HG03280 (cell line): ENCODE data around the gene BTN3A1.
"Not testable (repeated sequence)": the region's sequence is repeated elsewhere in the genome, so short reads cannot be mapped to it uniquely, and the experiment has no call there.

Source experiments
- ATAC-seq: cut with Tn5 transposase; IDR thresholded peaks from one replicate; pipeline ENCODE4 v1.9.1; 2021; ENCODE audit warnings: mild to moderate bottlenecking, moderate library complexity; ENCODE audit not compliant: unreplicated experiment

Gene BTN3A1

DNA sequence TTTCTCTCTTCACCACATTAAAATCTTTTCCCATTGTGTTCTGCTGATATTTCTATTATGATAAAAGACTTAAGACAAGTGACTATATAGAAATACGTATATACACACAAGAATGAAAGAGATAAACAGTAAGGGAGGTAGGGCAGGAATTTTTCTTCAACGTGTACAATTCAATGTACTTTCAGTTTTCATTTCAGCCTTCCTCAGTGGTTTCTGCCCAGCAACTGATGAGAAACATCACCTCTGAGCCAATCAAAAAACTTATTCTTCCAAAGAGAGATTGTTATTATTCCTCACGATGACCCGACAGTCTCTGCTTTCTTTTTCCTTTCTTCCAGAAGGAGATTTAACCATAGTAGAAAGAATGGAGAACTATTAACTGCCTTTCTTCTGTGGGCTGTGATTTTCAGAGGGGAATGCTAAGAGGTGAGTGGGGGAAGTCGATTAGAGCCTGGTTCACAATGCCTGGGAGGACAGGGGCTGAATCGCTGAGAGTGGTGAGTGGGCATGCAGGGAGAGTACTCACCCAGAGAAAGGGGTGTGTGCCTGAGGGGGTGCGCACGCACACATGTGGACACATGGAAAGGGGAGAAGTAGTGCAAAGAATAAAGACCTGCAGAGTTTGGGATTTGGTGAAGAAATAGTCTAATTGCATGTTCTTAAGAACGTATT, at the start of gene BTN3A1:
Gene BTN3A1 (plus strand): TSS at position 289 of the 672 bp plus-strand sequence. CDS start 3,289 bp downstream, outside the sequence.
- ATAC-seq, result peak; percentile 84

DNA sequence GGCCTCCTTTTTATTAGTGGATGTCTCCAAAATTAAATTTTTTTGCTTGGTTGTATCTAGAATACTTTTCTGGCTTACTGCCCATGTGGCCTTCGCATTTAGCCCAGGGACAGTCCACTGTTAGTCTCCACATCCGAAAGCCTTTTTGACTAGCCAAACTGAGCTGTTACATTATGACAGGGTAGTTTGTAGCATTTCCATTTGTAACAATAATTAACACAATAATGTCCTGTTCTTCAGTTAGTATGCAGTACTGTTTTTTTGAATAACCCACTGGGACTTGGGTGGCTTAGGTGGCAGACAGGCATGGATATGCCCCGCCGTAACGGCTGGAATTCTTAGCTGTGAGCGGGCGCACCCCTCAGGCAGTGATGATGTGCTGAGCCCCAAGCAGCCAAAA, 49.8 kb upstream of the BTN3A1 start:
- no peak for ATAC-seq

DNA sequence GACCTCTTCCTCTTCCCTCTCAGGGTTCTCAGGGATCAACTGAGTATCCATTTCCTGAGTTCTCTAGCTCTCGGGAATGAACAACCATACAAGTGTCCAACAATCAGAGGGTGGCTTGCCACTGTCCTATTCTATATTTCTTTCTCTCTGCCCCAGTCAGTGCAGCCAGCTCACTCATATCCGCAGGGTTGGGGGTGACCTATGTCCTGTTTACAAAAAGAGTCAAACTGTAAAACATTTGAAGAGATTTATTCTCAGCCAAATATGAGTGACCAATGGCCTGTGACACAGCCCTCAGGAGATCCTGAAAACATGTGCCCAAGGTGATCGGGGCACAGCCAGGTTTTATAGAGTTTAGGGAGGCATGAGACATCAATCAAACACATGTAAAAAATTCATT, 47.9 kb upstream of the BTN3A1 start:
- ATAC-seq, result no peak

DNA sequence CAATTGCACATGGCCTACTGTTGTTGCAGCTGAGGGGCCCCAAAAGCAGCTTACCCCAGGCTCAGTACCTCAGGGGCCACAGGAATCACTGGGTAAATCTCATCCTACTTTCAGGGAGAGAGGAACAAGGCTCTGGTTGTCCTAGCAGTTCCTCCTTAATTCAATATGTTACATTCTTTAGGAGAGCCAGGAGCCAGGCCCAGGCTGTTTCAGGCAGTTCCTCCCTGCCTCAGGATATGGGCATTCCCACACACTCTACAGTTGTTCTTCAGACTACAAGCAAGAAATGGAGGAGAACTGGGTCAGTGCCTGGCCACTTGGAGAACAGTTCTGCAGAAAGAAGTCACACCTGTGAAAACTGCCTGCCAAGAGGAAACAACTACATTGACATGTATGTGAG, 46.7 kb upstream of the BTN3A1 start:
- no peak for ATAC-seq

DNA sequence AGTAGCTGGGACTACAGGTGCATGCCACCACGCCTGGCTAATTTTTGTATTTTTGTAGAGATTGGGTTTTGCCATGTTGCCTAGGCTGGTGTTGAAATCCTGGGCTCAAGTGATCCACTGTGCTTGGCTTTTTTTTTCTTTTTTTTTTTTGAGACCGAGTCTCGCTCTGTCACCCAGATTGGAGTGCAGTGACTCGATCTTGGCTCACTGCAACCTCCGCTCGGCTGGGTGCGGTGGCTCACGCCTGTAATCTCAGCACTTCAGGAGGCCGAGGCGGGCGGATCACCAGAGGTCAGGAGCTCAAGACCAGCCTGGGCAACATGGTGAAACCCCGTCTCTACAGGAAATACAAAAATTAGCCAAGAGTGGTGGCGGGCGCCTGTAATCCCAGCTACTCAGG, 44.5 kb upstream of the BTN3A1 start:
- ATAC-seq, result not testable (repeated sequence)

DNA sequence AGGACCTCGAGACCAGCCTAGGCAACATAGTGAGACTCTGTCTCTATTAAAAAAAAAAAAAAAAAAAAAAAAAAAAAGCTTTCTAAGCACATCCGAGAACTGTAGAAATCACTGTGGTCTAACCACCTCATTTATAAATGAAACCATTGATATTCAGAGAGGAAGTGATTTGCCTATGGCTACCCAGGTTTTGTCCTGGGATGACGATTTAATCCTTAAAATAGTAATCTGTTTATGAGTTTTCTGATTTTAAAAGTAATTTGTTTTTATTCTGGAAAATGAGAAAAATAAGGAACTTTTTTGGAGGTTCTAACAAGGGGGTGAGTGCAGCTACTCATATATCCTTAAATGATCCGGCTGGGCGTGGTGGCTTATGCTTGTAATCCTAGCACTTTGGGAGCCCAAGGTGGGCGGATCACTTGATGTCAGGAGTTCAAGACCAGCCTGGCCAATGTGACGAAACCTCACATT, 43.5 kb upstream of the BTN3A1 start:
- peak; percentile 51 for ATAC-seq

DNA sequence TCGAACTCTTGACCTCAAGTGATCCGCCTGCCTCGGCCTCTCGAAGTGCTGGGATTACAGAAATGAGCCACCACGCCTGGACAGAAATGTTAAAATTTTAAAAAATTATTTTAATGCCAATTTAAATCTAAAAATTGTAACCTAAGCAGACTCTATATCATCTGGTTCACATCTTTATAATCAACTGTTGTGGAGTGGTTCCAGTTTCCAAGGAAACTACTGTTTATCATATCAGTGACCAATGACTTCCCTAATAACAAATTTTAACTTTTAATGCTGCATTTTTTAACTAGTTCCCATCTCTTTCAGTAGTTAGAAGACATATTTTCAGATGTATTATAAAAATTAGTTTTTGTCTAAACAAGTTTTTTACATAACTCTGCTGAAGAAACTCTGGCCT, 42.3 kb upstream of the BTN3A1 start:
- ATAC-seq, result no peak

DNA sequence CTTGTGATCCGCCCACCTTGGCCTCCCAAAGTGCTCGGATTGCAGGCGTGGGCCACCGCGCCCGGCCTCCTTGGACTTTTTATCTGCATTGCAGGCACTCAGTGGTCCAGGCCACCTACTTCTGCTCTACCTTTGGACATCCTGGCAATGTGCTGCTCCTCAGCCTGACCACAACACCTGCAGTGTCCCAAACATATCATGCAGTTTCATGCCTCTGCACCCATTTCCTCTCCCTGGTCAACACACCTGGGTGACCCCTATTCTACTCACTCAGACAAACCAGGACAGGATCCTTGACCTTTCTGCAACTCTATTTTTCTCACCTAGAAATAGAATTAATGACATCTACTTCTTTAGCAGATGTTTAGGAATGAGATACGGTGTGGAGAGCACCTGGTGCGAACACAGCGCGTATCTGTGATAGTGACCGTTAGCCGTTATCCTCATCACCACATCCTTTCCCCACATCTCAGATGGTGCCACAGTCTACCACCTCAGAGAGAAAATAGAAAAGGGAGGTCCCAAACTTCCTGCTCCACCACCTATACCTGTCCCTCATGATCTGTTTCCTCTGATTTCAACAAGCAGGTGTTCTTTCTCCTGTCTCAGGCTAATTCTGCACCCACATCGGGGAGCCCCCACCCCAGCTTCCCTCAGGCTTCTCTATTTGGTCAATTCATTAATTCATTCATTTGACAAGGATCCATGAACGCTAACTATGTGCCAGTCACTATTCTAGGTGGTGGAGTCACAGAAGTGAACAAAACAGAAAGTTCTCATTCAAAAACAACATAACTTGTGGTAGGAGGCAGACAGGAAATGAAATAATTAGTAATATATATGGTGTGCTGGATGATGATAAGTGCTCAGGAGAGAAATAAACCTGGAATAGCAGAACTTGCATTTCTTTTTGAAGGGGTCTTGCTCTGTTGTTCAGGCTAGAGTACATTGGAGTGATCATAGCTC, 41.3 kb upstream of the BTN3A1 start:
- peak; percentile 41 for ATAC-seq

DNA sequence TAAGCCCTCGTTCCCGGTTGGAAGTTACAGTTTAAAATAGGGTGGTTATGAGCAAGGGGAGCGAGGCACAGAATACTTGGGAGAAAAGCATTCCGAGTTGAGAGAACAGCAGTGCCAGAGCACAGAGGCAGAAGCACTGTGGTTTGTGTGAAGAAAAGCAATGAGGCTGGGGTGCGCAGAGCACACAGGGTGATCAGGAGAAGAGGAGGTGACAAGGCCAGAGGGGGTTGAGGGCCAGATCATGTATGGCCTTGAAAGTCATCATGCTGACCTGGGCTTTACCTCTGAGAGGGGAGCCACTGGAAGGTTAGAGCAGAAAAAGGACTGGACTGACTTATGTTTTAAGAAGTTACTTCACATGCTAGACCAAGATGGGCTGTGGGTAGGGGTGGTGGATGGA, 40.5 kb upstream of the BTN3A1 start:
- ATAC-seq, result no peak

DNA sequence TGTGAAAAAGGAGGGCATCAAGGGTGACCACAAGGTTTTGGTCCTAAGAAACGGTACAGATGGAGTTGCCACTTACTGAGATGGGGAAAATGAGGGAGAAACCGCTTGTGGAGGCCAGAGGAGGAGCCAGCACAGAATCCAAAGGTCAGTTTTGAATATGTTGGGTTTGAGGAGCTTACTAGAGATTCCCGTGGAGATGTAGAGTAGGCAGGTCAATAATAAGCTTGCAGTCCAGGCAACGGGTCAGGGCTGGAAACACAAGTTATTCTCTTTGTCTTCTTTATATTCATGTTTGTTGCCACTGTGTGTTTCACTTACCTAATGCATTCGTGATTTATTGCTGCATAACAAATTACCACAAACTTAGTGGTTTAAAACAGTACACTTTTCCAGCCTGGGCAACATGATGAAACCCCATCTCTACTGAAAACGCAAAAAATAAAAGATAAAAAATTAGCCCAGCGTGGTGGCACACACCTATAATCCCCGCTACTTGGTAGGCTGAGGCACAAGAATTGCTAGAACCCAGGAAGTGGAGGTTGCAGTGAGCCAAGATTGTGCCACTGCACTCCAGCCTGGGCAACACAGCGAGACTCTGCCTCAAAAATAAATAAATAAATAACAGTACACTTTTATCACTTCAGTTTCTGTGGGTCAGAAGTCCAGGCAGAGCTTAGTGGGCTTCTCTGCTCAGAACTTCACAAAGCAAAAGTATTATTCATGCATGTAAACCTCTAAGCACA, 39.8 kb upstream of the BTN3A1 start:
- ATAC-seq, result no peak

DNA sequence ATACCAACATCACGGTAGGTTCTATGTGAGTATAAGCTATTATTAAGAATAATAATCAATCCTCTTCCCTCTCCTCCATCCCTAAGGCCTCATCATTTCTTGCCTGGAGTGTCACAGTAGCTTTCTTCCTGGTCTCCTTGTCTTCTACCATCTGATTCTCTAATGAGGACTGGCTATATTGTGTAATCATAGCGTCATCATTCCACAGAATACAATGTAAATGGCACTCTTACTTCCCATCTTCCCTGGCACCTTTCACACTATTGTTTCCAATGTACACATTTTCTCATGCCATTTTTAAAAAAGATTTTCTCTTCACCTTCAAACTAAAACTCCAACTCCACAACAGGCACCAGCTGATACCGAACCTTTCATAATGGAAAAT, 39.2 kb upstream of the BTN3A1 start:
- ATAC-seq, result no peak

DNA sequence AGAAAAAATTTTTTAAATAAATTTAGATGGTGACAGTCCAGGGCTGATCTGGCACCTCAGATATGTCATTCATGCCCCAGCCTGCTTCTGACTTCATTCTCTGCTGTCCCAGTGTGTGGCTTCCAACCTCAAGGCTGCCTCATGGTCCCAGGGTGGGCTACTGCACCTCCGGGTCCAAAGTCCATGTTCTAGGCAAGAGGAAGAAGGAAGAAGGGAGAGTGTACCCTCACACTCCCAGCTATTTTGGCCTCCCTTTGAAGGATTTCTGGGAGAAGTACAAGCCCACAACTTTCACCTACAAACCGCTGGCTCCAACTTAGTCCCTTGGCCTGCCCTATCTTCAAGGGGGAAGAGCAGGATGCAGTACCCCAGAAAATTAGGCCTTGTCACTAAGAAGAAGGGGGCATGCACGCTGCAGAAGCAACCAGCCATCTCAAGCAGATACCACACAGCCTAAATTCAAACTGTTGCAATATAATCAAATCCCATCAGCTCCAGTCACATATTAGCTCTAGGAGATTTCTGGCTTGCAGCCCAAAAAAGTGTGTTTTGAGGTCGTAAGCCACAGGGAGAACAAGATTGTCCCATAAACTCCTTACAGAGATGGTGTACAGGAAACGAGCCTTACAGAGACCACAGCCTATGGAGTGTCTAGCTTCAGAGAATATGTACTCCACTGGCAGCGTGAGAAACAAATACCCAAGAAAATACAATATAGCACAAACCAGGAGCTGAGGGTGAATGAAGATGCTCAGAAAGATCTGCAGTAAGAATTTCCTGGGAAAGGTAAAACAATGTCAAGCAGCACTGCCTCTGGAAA, 38.0 kb upstream of the BTN3A1 start:
- ATAC-seq, result no peak

DNA sequence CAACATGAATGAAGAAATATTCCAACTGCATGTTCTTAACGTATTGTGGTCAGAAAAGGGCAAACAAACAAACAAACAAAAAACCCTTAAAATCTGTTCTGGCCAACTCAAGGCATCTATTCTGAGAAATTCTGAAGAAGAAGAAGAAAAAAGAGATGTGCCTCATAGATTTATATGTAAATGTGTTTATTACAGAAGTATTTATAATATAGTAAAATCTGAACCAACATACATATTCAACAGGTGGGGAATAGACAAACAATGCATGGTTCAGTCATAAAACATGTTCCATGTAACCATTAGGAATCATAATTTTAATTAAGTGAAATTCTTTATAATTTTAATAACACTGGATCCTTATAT, 36.5 kb upstream of the BTN3A1 start:
- no peak for ATAC-seq

DNA sequence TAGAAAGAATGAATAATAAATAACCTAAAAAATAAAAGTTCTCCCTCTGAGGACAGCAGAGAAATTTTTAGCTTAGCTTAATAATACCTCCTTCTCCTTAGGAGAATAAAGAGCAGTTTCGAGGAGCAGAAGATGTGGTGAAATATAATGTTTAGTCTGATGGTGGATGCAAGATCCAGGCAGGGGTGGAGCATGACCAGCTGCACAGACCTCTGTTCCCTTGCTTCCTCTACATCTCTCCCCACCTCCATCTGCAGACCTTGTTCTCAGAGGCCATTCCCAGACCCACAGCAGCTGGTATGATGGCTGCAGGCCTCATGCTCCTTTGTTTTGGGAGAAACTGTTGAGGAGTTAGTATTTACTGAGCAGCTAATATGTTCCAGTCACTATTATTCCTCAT, 35.6 kb upstream of the BTN3A1 start:
- no peak for ATAC-seq

DNA sequence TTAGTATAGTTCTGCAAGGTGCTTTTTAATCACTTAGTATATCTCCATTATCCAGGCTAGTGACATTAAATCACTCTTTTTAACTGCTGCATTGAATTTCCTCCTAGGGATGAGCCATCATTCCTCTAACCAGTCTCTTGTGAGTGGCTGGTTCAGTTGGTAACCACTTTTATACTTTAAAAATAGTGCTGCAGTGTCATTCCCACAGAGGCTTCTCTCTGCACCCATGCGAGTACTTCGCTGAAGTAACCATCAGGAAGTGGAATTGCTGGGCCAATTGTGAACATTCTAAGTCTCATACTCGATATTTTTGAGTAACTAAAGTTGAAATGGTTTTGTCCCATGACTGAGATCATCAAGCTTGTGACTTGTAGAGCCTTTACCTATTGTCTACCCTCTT, 35.0 kb upstream of the BTN3A1 start:
- ATAC-seq, result no peak

DNA sequence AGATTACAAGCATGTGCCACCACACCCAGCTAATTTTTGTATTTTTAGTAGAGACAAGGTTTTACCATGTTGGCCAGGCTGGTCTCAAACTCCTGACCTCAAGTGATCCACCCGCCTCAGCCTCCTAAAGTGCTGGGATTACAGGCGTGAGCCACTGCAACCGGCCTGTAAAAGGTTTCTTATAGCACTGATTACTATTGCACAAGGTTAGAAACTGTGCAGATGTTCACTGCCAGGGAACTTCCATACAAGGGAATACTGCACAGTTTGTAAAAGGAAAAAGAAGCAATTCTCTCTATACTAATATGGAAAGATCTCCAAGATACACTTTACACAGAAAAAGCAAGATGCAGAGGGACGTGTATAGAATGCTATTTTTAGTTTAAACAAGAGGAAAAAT, 30.3 kb upstream of the BTN3A1 start:
- not testable (repeated sequence) for ATAC-seq

DNA sequence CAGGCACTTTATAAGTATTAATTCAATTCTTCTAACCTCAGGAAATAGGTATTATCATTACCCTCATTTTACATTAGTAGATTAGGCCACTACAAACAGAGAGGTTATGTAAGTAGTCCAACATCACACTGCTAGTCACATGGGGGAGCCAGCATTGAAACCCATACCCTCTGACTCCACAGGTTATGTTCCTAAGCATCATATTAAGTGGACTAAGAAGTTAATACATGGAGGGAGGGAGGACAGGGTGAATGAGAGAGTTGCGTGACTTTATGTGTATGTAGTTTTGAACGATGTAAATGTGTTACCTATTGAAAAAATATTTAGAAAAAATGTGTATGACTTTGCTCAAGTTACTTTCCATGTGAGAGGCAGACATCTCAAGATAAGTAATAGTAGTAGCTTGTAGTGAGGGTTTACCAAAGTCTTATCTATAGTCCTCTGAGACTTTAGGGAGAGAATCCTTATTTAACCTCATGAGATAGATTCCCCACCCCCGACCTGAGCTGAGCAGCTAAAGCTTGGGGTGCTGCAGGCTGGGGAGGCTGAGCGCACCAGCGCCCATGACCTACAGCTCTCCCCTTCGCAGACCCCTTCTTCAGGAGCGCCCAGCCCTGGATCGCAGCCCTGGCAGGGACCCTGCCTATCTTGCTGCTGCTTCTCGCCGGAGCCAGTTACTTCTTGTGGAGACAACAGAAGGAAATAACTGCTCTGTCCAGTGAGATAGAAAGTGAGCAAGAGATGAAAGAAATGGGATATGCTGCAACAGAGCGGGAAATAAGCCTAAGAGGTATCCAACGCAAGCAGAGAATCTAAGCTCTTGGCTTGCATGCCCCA, 29.5 kb upstream of the BTN3A1 start:
- ATAC-seq, result no peak

DNA sequence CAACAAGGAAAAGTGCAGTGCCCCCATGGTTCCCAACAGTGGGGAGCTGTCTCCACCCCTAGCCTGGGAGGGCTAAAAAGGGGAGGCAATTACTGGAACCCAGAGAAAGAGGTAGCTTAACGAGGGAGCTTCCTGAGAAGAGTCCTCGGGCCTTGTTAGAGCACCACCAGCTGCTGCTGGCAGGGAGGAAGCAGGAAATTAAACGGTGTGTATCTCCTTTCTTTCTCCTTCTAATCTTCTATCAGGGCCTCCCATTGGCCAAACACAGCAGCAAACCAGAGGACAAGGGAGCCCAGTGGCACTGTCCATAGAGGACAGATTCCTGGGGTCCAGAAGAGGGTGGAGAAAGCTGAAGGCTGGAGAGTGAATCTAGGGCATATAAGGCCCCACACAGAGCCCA, 26.8 kb upstream of the BTN3A1 start:
- ATAC-seq, result no peak

DNA sequence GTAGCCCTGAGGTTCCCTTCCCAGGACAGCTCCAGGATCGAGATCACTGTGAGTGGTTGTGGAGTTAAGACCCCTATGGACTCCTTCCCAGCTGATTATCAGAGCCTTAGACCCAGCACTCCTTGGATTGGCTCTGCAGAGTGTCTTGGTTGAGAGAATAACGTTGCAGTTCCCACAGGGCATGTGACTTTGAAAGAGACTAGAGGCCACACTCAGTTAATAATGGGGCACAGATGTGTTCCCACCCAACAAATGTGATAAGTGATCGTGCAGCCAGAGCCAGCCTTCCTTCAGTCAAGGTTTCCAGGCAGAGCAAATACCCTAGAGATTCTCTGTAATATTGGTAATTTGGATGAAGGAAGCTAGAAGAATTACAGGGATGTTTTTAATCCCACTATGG, 24.4 kb upstream of the BTN3A1 start:
- ATAC-seq, result no peak

DNA sequence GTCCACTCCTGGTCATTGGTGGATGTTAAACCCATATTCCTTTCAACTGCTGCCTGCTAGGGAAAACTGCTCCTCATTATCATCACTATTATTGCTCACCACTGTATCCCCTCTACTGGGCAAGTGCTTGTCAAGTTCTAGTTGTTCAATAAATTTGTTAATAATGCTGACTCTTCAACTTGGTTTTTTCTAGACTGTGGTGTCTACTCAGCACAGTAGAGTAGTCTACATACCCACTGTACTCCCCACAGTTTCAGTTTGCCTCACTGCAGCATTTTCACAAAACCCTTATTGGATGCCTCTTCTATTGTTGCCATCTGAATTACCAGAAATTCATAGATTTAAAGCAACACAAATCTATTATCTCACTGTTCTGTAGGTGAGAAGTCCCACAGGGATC, 23.9 kb upstream of the BTN3A1 start:
- ATAC-seq, result not testable (repeated sequence)
